ENCODE measurements around the gene CBLN4. TPM values are rescaled to one million over a fixed set of nuclear protein-coding genes. Genes with fewer than 3 reads are reported as not detected.

Gene CBLN4
- total RNA-seq, 1 experiment from 2014 or later, result not detected

DNA sequence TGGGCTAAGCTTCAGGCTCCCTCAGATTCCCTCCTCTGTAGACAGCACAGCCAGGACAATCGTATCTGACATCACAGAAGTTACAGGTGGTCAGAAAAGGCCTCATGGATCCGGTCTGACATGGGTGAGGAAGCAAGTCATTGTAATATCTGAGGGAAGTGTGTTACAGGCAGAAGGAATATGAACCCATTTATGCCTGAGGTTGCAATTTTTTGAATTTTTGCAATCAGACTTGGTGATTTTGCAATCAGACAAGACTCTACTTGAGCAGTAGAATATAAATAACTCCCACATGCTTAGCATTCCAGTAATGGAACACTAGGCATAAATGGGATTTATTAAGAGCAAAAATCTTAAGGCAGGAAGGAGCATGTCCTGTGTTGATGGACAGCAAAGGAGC is 52.1 kb downstream of the CBLN4 start:
- no peak overlapping the region for H3K9ac ChIP-seq (ENCODE audit: low read length)
- no peak overlapping the region for H3K27ac ChIP-seq (ENCODE audit: low read depth, low read length)
- no peaks in the 10 kb centered on the region for H3K9me2 ChIP-seq (ENCODE audit: insufficient read depth)
- ATAC-seq, result no peak
- H3K4me2 ChIP-seq (ENCODE audit: low read length), result no peak overlapping the region
- intact Hi-C loops (cut with micrococcal nuclease), result no loop called here
- H3K36me3 ChIP-seq (ENCODE audit: control insufficient read depth in 1 of 2, insufficient read depth in 2 of 2, low read length in 2 of 2), result no peaks in the 10 kb centered on the region
- ChIA-PET RAD21 (ENCODE audit: low non-redundant PET in 1 of 2, low total read pairs in 2 of 2, uncharacterized antibody in 2 of 2, unreplicated experiment in 2 of 2) (no interaction called here), POLR2A (no interaction called here), CTCF (no interaction called here)
- no peak overlapping the region for H2AFZ ChIP-seq (ENCODE audit: low read depth, low read length, poor library complexity, severe bottlenecking)
- H4K20me1 ChIP-seq (ENCODE audit: insufficient read depth), result no peaks in the 10 kb centered on the region
- no peaks in the 10 kb centered on the region for H3K79me2 ChIP-seq (ENCODE audit: insufficient read depth, low read length)
- TF ChIP-seq FOSL1 (IDR thresholded peaks at IDR 0.05; ENCODE audit: low read depth), result no peak
- no peak for TF ChIP-seq ZNF274 (IDR thresholded peaks at IDR 0.05; ENCODE audit: low read depth, low read length)
- TF ChIP-seq EGR1 (IDR thresholded peaks at IDR 0.05; ENCODE audit: low read depth), result no peak
- TF ChIP-seq ATF3 (IDR thresholded peaks at IDR 0.05), result no peak
- TF ChIP-seq, protein P1, sequence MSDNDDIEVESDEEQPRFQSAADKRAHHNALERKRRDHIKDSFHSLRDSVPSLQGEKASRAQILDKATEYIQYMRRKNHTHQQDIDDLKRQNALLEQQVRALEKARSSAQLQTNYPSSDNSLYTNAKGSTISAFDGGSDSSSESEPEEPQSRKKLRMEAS (IDR thresholded peaks at IDR 0.05), result no peak
- no peak for TF ChIP-seq CEBPB (IDR thresholded peaks at IDR 0.05; ENCODE audit: low read depth)
- no peak for TF ChIP-seq ZFX (IDR thresholded peaks at IDR 0.05)
- TF ChIP-seq EZH2phosphoT487 (IDR thresholded peaks at IDR 0.05; ENCODE audit: borderline replicate concordance), result no peak
- TF ChIP-seq TCF7L2 (IDR thresholded peaks at IDR 0.05; ENCODE audit: borderline replicate concordance, extremely low read depth, insufficient read depth, insufficient read length), result no peak
- no peak for TF ChIP-seq CTCF (IDR thresholded peaks at IDR 0.05 in 2 of 3, conservative IDR thresholded peaks at IDR 0.05 in 1 of 3; ENCODE audit: borderline replicate concordance in 1 of 3, insufficient read depth in 1 of 3, low read depth in 2 of 3, low read length in 2 of 3)
- no peak for TF ChIP-seq RAD21 (IDR thresholded peaks at IDR 0.05; ENCODE audit: low read depth)
- no peaks in the 10 kb centered on the region for H3K4me1 ChIP-seq (ENCODE audit: control insufficient read depth in 1 of 2, insufficient read depth in 2 of 2, low read length in 2 of 2)
- H3K9me3 ChIP-seq (ENCODE audit: control insufficient read depth in 1 of 2, insufficient read depth in 1 of 2, low read depth in 1 of 2, low read length in 2 of 2), result peaks cover 6 to 26% of the 10 kb centered on the region in 2 experiments; a peak in 2 of 4 replicates
- H3K4me3 ChIP-seq (replicated peaks in 1 of 2; ENCODE audit: low read depth in 1 of 2, low read length in 2 of 2), result no peak overlapping the region
- BruUV-seq (replicated peaks), result no TSS peak
- no peaks in the 10 kb centered on the region for H3K27me3 ChIP-seq (ENCODE audit: insufficient read depth, low read length)
- DNase-seq (ENCODE audit: low read depth, low spot score), result no peak

All from HCT116 (cell line).